Fibroblast of the conjunctiva (primary cell): ENCODE results near the gene SLIT3.
A peak's percentile ranks its signal among the peaks of the same experiment; 100 is the strongest.

Experiments
- DNase-seq: peaks from one replicate; pipeline ENCODE4 v3.0.0-alpha.2; 2010; ENCODE audit warnings: low read depth

SLIT3 gene

GRCh38 chr5:168961681-168962080 is 339.3 kb downstream of the SLIT3 start:
- no peak for DNase-seq

- DNase-seq = no peak
Observed at GRCh38 chr5:168960497-168960896, 340.4 kb downstream of the SLIT3 start.

GRCh38 chr5:168953351-168953750 is 347.6 kb downstream of the SLIT3 start:
- no peak for DNase-seq

- no peak for DNase-seq
Observed at GRCh38 chr5:168952196-168952595, 348.7 kb downstream of the SLIT3 start.

- no peak for DNase-seq
Observed at GRCh38 chr5:168951769-168952168, 349.2 kb downstream of the SLIT3 start.

- peak; percentile 28 for DNase-seq
Observed at GRCh38 chr5:168951356-168951755, 349.6 kb downstream of the SLIT3 start.

GRCh38 chr5:168950241-168950951 is 350.5 kb downstream of the SLIT3 start:
- no peak for DNase-seq

- no peak for DNase-seq
Observed at GRCh38 chr5:168948746-168949145, 352.2 kb downstream of the SLIT3 start.

GRCh38 chr5:168947212-168947868 is 353.6 kb downstream of the SLIT3 start:
- DNase-seq = peak; percentile 13

- no peak for DNase-seq
Observed at GRCh38 chr5:168946363-168946762, 354.6 kb downstream of the SLIT3 start.

- DNase-seq = no peak
Observed at GRCh38 chr5:168944004-168944403, 356.9 kb downstream of the SLIT3 start.

GRCh38 chr5:168943091-168943884 is 357.7 kb downstream of the SLIT3 start:
- no peak for DNase-seq

- DNase-seq = no peak
Observed at GRCh38 chr5:168941901-168942300, 359.0 kb downstream of the SLIT3 start.

GRCh38 chr5:168940712-168941111 is 360.2 kb downstream of the SLIT3 start:
- no peak for DNase-seq

- DNase-seq = no peak
Observed at GRCh38 chr5:168939887-168940544, 360.9 kb downstream of the SLIT3 start.

- DNase-seq = no peak
Observed at GRCh38 chr5:168939156-168939800, 361.7 kb downstream of the SLIT3 start.

- no peak for DNase-seq
Observed at GRCh38 chr5:168936511-168936910, 364.4 kb downstream of the SLIT3 start.

GRCh38 chr5:168935183-168935582 is 365.8 kb downstream of the SLIT3 start:
- DNase-seq = no peak

GRCh38 chr5:168934169-168934568 is 366.8 kb downstream of the SLIT3 start:
- DNase-seq = no peak

- no peak for DNase-seq
Observed at GRCh38 chr5:168932400-168933189, 368.3 kb downstream of the SLIT3 start.
